ENCODE data around the gene LRRC37B. TPM values are rescaled to one million over a fixed set of nuclear protein-coding genes. Genes with fewer than 3 reads are reported as not detected.

The LRRC37B gene
- total RNA-seq, 1 donor from 2014 or later: 49.4 TPM

GRCh38 chr17:32100971-32101631, 93.9 kb downstream of the LRRC37B start:
- Histone ChIP-seq H3K27me3 (no peaks in the 10 kb centered on the region), H3K9ac (no peak overlapping the region), H2AFZ (replicated peaks) (no peak overlapping the region), H4K20me1 (ENCODE audit: low read depth) (no peaks in the 10 kb centered on the region), H3K4me1 (peaks cover 17% of the 10 kb centered on the region), H3F3A (ENCODE audit: low read depth) (peaks cover 6% of the 10 kb centered on the region), H3K4me2 (no peak overlapping the region), H3K79me2 (ENCODE audit: low read depth) (no peaks in the 10 kb centered on the region), H3K4me3 (no peak overlapping the region), H3K27ac (no peak overlapping the region), H3K36me3 (no peaks in the 10 kb centered on the region), H3K9me3 (ENCODE audit: low read depth) (no peaks in the 10 kb centered on the region)
- Mint-ChIP-seq H3K36me3 (no peaks in the 10 kb centered on the region), H3K4me3 (no peak overlapping the region), H3K9me3 (no peaks in the 10 kb centered on the region), H3K27me3 (ENCODE audit: insufficient read depth, low read depth) (peaks cover 2% of the 10 kb centered on the region), H3K4me1 (peaks cover 28% of the 10 kb centered on the region), H3K27ac (peak overlapping the region; percentile 8)
- DNase-seq (ENCODE audit: low spot score): no peak
- TF ChIP-seq CTCF (IDR thresholded peaks at IDR 0.05): no peak

GRCh38 chr17:32102172-32102571, 95.0 kb downstream of the LRRC37B start:
- TF ChIP-seq CTCF (IDR thresholded peaks at IDR 0.05) (no peak), EZH2phosphoT487 (IDR thresholded peaks at IDR 0.05) (no peak), EZH2 (IDR thresholded peaks at IDR 0.05) (no peak)
- H3K27me3 Mint-ChIP-seq (ENCODE audit: insufficient read depth, low read depth): no peaks in the 10 kb centered on the region
- no peaks in the 10 kb centered on the region for H3K36me3 Mint-ChIP-seq
- Histone ChIP-seq H3K36me3 (no peaks in the 10 kb centered on the region), H4K20me1 (ENCODE audit: low read depth) (no peaks in the 10 kb centered on the region), H3K4me1 (peaks cover 17% of the 10 kb centered on the region), H2AFZ (replicated peaks) (no peak overlapping the region), H3K4me3 (no peak overlapping the region), H3K4me2 (no peak overlapping the region), H3K79me2 (ENCODE audit: low read depth) (no peaks in the 10 kb centered on the region), H3K9me3 (ENCODE audit: low read depth) (no peaks in the 10 kb centered on the region), H3K27me3 (no peaks in the 10 kb centered on the region), H3K9ac (no peak overlapping the region), H3K27ac (no peak overlapping the region), H3F3A (ENCODE audit: low read depth) (peaks cover 6% of the 10 kb centered on the region)
- peak overlapping the region; percentile 21 for H3K4me3 Mint-ChIP-seq
- DNase-seq (ENCODE audit: low spot score): no peak
- H3K9me3 Mint-ChIP-seq: no peaks in the 10 kb centered on the region
- peaks cover 28% of the 10 kb centered on the region for H3K4me1 Mint-ChIP-seq
- H3K27ac Mint-ChIP-seq: peak overlapping the region; percentile 82

GRCh38 chr17:32102646-32103186, 95.5 kb downstream of the LRRC37B start:
- Histone ChIP-seq H3F3A (ENCODE audit: low read depth) (peaks cover 6% of the 10 kb centered on the region), H3K36me3 (no peaks in the 10 kb centered on the region), H3K4me3 (no peak overlapping the region), H3K9ac (no peak overlapping the region), H3K27ac (no peak overlapping the region), H4K20me1 (ENCODE audit: low read depth) (no peaks in the 10 kb centered on the region), H3K79me2 (ENCODE audit: low read depth) (no peaks in the 10 kb centered on the region), H3K4me1 (peaks cover 17% of the 10 kb centered on the region), H3K27me3 (no peaks in the 10 kb centered on the region), H3K9me3 (ENCODE audit: low read depth) (no peaks in the 10 kb centered on the region), H2AFZ (replicated peaks) (no peak overlapping the region), H3K4me2 (no peak overlapping the region)
- DNase-seq (ENCODE audit: low spot score): no peak
- no peaks in the 10 kb centered on the region for H3K27me3 Mint-ChIP-seq (ENCODE audit: insufficient read depth, low read depth)
- no peaks in the 10 kb centered on the region for H3K9me3 Mint-ChIP-seq
- H3K27ac Mint-ChIP-seq: no peak overlapping the region
- H3K36me3 Mint-ChIP-seq: no peaks in the 10 kb centered on the region
- H3K4me3 Mint-ChIP-seq: no peak overlapping the region
- H3K4me1 Mint-ChIP-seq: peaks cover 28% of the 10 kb centered on the region
- TF ChIP-seq CTCF (IDR thresholded peaks at IDR 0.05) (no peak), EZH2 (IDR thresholded peaks at IDR 0.05) (no peak), EZH2phosphoT487 (IDR thresholded peaks at IDR 0.05) (no peak)

Small RNA genes within 50 kb of the gene (small RNA-seq; reads per million reads assigned to genes)
- not detected for gene AC090616.4
- gene RNA5SP437: not detected

Other genes with a start within 250 kb of the LRRC37B start
- gene COPRS, start 148.1 kb upstream of the LRRC37B start, total RNA-seq (ENCODE audit: low replicate concordance): 37.9 and 51.3 TPM in 2 replicates
- 44.8 and 70.1 TPM in 2 replicates for gene UTP6, start 105.7 kb upstream of the LRRC37B start, total RNA-seq (ENCODE audit: low replicate concordance)
- 32.8 and 58.8 TPM in 2 replicates for gene SUZ12, start 70.4 kb upstream of the LRRC37B start, total RNA-seq (ENCODE audit: low replicate concordance)
- 43.7 and 76.4 TPM in 2 replicates for gene RHOT1, start 135.1 kb downstream of the LRRC37B start, total RNA-seq (ENCODE audit: low replicate concordance)